A673 (cell line): ENCODE measurements around the gene NEMF. TPM values are rescaled to one million over a fixed set of nuclear protein-coding genes. Genes with fewer than 3 reads are reported as not detected.

ENCODE experiments used
- BruUV-seq: library from RNA; stranded (reverse); fragments of 400-500 nt; replicated peaks from 2 replicates; lab custom pipeline; 2021; lab: Mats Ljungman, UMichigan
- CTCF ChIA-PET: fragments of 300-600 bp; sonication (Branson Sonifier 250); formaldehyde crosslinking; loops from one replicate; lab custom pipeline; 2022; ENCODE audit warnings: antibody characterized with exemption; lab: Charles Lee
- POLR2A ChIA-PET: fragments of 300-600 bp; sonication (Branson Sonifier 250); formaldehyde crosslinking; loops from one replicate; lab custom pipeline; 2022; ENCODE audit warnings: antibody characterized with exemption; ENCODE audit not compliant: low non-redundant PET; lab: Charles Lee
- DNase-seq: peaks from one replicate; pipeline ENCODE4 v3.0.0-alpha.2; 2015; ENCODE audit warnings: low spot score
- H3K27ac ChIP-seq: fragments of 200-600 bp; sonication (generic); 2 replicates; pipeline ENCODE4 v1.5.1; 2016; ENCODE audit warnings: mixed run types, low read depth, mild to moderate bottlenecking, mixed read lengths, antibody characterized with exemption, low read length; ENCODE audit not compliant: poor library complexity, severe bottlenecking
- H3K27me3 ChIP-seq: fragments of 200-600 bp; sonication (generic); replicated peaks from 2 replicates; pipeline ENCODE4 v1.6.1; 2017; ENCODE audit warnings: mixed run types, low read depth, mild to moderate bottlenecking, mixed read lengths, antibody characterized with exemption, low read length; ENCODE audit not compliant: insufficient read depth, poor library complexity
- H3K36me3 ChIP-seq: fragments of 200-600 bp; sonication (generic); 2 replicates; pipeline ENCODE4 v1.6.1; 2016; ENCODE audit warnings: mixed run types, mild to moderate bottlenecking, mixed read lengths, antibody characterized with exemption, low read length; ENCODE audit not compliant: insufficient read depth, poor library complexity, severe bottlenecking
- H3K4me1 ChIP-seq: fragments of 200-600 bp; sonication (generic); 2 replicates; pipeline ENCODE4 v1.6.1; 2017; ENCODE audit warnings: mixed run types, mild to moderate bottlenecking, mixed read lengths, antibody characterized with exemption, low read length; ENCODE audit not compliant: insufficient read depth, poor library complexity, severe bottlenecking
- H3K4me3 ChIP-seq: fragments of 200-600 bp; sonication (generic); 2 replicates; pipeline ENCODE4 v1.5.1; 2016; ENCODE audit warnings: low read depth, mixed run types, mild to moderate bottlenecking, mixed read lengths, low read length; ENCODE audit not compliant: poor library complexity, severe bottlenecking
- H3K9me3 ChIP-seq: fragments of 200-600 bp; sonication (generic); 2 replicates; pipeline ENCODE4 v1.6.1; 2016; ENCODE audit warnings: mixed run types, low read depth, mild to moderate bottlenecking, mixed read lengths, antibody characterized with exemption, low read length; ENCODE audit not compliant: poor library complexity, severe bottlenecking
- EZH2 ChIP-seq: fragments of 200-600 bp; sonication (generic); IDR thresholded peaks from 2 replicates; pipeline ENCODE4 v1.6.1; 2017; ENCODE audit warnings: borderline replicate concordance, low read depth, mild to moderate bottlenecking, mixed read lengths, antibody characterized with exemption, low read length; ENCODE audit not compliant: poor library complexity, severe bottlenecking
- intact Hi-C: fragments of 100-400 bp; cut with micrococcal nuclease; formaldehyde crosslinking; loops from one replicate; pipeline ENCODE4 v1.10.0; 2022; ENCODE audit not compliant: unreplicated experiment
- total RNA-seq: library from RNA; stranded (reverse); gene quantifications from 2 replicates; pipeline ENCODE4 v1.2.3, GENCODE V29; 2021
- TF ChIP-seq, protein P1 (sequence below): fragments of 300-800, 200-600 bp; sonication (generic); conservative IDR thresholded peaks from 2 replicates; pipeline ENCODE4 v1.5.1; 2017; ENCODE audit warnings: low read depth, mild to moderate bottlenecking, antibody characterized with exemption, low read length, moderate library complexity, mixed read lengths

NEMF gene
- total RNA-seq, 1 experiment from 2014 or later: 77.5 TPM

DNA sequence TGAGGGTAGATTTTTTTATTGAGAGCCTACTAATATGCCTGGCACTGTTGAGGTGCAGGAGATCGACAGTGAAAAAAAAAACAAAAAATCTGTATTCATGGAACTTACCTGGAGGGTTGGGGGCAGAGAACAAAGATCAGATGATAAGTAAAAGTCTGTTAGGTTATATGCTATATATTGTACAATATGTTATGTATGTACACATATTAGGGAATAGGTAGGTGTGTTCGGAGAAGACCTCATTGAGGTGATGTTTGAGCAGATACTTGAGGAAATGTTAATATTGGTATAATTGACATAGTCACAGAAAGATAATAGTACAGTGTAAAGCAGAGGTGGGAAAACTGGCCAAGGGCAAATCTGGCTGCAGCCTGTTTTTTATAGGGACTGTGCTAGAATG is 45.9 kb upstream of the NEMF start:
- Histone ChIP-seq H3K4me1 (peaks cover 27% of the 10 kb centered on the region), H3K4me3 (no peak overlapping the region), H3K36me3 (peaks cover 29% of the 10 kb centered on the region), H3K27me3 (no peaks in the 10 kb centered on the region), H3K27ac (peak overlapping the region; percentile 4), H3K9me3 (no peaks in the 10 kb centered on the region)
- ChIA-PET POLR2A (no interaction called here), CTCF (no interaction called here)
- TF ChIP-seq, protein P1, sequence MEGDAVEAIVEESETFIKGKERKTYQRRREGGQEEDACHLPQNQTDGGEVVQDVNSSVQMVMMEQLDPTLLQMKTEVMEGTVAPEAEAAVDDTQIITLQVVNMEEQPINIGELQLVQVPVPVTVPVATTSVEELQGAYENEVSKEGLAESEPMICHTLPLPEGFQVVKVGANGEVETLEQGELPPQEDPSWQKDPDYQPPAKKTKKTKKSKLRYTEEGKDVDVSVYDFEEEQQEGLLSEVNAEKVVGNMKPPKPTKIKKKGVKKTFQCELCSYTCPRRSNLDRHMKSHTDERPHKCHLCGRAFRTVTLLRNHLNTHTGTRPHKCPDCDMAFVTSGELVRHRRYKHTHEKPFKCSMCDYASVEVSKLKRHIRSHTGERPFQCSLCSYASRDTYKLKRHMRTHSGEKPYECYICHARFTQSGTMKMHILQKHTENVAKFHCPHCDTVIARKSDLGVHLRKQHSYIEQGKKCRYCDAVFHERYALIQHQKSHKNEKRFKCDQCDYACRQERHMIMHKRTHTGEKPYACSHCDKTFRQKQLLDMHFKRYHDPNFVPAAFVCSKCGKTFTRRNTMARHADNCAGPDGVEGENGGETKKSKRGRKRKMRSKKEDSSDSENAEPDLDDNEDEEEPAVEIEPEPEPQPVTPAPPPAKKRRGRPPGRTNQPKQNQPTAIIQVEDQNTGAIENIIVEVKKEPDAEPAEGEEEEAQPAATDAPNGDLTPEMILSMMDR: no peak
- TF ChIP-seq EZH2: no peak
- BruUV-seq: no TSS peak
- intact Hi-C loops: no loop called here
- DNase-seq: no peak

DNA sequence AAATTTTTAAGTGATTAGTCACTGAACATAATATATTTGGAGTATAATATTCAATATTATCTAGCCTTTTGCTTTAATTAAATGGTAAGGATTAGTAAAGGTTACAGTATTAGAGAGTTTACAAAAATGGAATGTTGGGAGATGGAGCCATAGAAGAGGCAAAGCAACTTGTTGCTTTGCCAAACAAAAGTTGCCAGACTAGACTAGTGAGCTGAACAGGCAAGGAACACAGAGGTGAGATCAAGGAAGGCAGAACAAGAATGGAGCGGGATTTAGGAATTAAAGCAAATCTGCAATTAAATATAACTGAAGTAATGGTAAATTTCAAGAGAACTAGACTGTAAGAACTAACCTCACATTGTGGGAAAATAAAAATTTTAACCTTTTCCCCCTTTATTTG is 45.4 kb upstream of the NEMF start:
- Histone ChIP-seq H3K36me3 (peaks cover 29% of the 10 kb centered on the region), H3K27ac (no peak overlapping the region), H3K4me3 (no peak overlapping the region), H3K9me3 (no peaks in the 10 kb centered on the region), H3K4me1 (peaks cover 27% of the 10 kb centered on the region), H3K27me3 (no peaks in the 10 kb centered on the region)
- DNase-seq: no peak
- TF ChIP-seq EZH2: no peak
- TF ChIP-seq, protein P1: no peak
- ChIA-PET CTCF (no interaction called here), POLR2A (no interaction called here)
- no TSS peak for BruUV-seq
- intact Hi-C loops: no loop called here

DNA sequence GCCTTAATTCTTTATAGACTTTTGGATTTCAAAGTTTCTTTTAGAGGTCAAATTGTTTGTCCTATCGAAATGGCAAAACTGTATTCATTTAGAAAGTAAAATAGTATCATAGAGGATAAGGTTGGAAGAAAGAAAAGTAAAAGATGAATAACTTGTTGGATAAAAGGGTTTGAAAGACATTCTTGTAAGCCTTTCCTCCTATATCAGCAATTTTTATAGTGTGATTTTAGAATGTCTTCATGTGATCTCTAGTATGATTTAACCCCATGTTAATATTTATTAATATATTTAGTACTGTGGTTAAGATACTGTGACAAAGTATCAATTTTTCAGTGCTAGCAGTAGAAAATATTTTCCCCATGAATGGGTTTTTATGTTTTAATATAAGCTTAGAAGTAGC is 44.8 kb upstream of the NEMF start:
- ChIA-PET CTCF (no interaction called here), POLR2A (interaction anchor here (0.6 kb wide), 1 partner anchor 254 kb away, joined by 21 read pairs; no protein-coding TSS in a partner anchor)
- H3K27ac ChIP-seq: peak overlapping the region; percentile 9
- H3K36me3 ChIP-seq: peaks cover 29% of the 10 kb centered on the region
- TF ChIP-seq, protein P1: no peak
- no peak for TF ChIP-seq EZH2
- no peak for DNase-seq
- H3K4me1 ChIP-seq: peaks cover 27% of the 10 kb centered on the region
- intact Hi-C loops: no loop called here
- no TSS peak for BruUV-seq
- peak overlapping the region; percentile 84 for H3K4me3 ChIP-seq
- no peaks in the 10 kb centered on the region for H3K9me3 ChIP-seq
- no peaks in the 10 kb centered on the region for H3K27me3 ChIP-seq
